ENCODE data around the gene KRT33A.
"Not testable (repeated sequence)": the region's sequence is repeated elsewhere in the genome, so short reads cannot be mapped to it uniquely, and the experiment has no call there.

DNA sequence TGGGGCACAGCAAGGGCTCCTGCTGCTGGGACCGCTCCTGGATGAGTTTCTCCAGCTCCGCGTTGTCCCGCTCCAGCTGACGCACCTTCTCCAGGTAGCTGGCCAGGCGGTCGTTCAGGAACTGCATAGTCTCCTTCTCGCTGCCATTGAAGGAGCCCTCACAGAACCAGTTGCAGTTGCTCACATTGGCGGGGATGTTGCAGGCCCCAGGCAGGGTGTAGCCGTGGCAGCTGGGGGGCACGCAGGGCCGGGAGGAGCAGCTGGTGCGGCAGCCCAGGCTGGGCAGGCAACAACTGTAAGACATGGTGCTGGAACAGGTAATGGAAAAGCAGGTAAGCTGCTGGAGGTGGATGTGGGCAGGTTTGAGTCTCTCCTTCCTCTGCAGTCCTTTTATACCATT is 31.3 kb upstream of the KRT33A start, which contains the start of gene KRT34:
- TF ChIP-seq RAD21 (IDR thresholded peaks at IDR 0.05); YY1 (IDR thresholded peaks at IDR 0.05); GABPA (IDR thresholded peaks at IDR 0.05 in 1 of 2, conservative IDR thresholded peaks at IDR 0.05 in 1 of 2); SP1 (IDR thresholded peaks at IDR 0.05); EGR1 (IDR thresholded peaks at IDR 0.05; ENCODE audit: low read depth in 2 of 2); JUND (IDR thresholded peaks at IDR 0.05): not testable (repeated sequence)
- TF ChIP-seq, protein P1, sequence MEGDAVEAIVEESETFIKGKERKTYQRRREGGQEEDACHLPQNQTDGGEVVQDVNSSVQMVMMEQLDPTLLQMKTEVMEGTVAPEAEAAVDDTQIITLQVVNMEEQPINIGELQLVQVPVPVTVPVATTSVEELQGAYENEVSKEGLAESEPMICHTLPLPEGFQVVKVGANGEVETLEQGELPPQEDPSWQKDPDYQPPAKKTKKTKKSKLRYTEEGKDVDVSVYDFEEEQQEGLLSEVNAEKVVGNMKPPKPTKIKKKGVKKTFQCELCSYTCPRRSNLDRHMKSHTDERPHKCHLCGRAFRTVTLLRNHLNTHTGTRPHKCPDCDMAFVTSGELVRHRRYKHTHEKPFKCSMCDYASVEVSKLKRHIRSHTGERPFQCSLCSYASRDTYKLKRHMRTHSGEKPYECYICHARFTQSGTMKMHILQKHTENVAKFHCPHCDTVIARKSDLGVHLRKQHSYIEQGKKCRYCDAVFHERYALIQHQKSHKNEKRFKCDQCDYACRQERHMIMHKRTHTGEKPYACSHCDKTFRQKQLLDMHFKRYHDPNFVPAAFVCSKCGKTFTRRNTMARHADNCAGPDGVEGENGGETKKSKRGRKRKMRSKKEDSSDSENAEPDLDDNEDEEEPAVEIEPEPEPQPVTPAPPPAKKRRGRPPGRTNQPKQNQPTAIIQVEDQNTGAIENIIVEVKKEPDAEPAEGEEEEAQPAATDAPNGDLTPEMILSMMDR (IDR thresholded peaks at IDR 0.05; ENCODE audit: low read depth, low read length, missing input control): not testable (repeated sequence)
- TF ChIP-seq, protein P2, sequence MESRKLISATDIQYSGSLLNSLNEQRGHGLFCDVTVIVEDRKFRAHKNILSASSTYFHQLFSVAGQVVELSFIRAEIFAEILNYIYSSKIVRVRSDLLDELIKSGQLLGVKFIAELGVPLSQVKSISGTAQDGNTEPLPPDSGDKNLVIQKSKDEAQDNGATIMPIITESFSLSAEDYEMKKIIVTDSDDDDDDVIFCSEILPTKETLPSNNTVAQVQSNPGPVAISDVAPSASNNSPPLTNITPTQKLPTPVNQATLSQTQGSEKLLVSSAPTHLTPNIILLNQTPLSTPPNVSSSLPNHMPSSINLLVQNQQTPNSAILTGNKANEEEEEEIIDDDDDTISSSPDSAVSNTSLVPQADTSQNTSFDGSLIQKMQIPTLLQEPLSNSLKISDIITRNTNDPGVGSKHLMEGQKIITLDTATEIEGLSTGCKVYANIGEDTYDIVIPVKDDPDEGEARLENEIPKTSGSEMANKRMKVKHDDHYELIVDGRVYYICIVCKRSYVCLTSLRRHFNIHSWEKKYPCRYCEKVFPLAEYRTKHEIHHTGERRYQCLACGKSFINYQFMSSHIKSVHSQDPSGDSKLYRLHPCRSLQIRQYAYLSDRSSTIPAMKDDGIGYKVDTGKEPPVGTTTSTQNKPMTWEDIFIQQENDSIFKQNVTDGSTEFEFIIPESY (IDR thresholded peaks at IDR 0.05): not testable (repeated sequence)
- TF ChIP-seq, protein P3, sequence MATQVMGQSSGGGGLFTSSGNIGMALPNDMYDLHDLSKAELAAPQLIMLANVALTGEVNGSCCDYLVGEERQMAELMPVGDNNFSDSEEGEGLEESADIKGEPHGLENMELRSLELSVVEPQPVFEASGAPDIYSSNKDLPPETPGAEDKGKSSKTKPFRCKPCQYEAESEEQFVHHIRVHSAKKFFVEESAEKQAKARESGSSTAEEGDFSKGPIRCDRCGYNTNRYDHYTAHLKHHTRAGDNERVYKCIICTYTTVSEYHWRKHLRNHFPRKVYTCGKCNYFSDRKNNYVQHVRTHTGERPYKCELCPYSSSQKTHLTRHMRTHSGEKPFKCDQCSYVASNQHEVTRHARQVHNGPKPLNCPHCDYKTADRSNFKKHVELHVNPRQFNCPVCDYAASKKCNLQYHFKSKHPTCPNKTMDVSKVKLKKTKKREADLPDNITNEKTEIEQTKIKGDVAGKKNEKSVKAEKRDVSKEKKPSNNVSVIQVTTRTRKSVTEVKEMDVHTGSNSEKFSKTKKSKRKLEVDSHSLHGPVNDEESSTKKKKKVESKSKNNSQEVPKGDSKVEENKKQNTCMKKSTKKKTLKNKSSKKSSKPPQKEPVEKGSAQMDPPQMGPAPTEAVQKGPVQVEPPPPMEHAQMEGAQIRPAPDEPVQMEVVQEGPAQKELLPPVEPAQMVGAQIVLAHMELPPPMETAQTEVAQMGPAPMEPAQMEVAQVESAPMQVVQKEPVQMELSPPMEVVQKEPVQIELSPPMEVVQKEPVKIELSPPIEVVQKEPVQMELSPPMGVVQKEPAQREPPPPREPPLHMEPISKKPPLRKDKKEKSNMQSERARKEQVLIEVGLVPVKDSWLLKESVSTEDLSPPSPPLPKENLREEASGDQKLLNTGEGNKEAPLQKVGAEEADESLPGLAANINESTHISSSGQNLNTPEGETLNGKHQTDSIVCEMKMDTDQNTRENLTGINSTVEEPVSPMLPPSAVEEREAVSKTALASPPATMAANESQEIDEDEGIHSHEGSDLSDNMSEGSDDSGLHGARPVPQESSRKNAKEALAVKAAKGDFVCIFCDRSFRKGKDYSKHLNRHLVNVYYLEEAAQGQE (IDR thresholded peaks at IDR 0.05): not testable (repeated sequence)
- TF ChIP-seq, protein P4, sequence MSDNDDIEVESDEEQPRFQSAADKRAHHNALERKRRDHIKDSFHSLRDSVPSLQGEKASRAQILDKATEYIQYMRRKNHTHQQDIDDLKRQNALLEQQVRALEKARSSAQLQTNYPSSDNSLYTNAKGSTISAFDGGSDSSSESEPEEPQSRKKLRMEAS (IDR thresholded peaks at IDR 0.05): not testable (repeated sequence)
